HG03575 (cell line): Measurements from ENCODE around the gene ODAD3.
"Not testable (repeated sequence)": the region's sequence is repeated elsewhere in the genome, so short reads cannot be mapped to it uniquely, and the experiment has no call there.

Experiments used
- ATAC-seq: cut with Tn5 transposase; IDR thresholded peaks from one replicate; pipeline ENCODE4 v1.9.1; 2021; ENCODE audit not compliant: unreplicated experiment, insufficient number of reproducible peaks, low FRiP score; ENCODE audit errors: extremely low read depth

ODAD3 gene

DNA sequence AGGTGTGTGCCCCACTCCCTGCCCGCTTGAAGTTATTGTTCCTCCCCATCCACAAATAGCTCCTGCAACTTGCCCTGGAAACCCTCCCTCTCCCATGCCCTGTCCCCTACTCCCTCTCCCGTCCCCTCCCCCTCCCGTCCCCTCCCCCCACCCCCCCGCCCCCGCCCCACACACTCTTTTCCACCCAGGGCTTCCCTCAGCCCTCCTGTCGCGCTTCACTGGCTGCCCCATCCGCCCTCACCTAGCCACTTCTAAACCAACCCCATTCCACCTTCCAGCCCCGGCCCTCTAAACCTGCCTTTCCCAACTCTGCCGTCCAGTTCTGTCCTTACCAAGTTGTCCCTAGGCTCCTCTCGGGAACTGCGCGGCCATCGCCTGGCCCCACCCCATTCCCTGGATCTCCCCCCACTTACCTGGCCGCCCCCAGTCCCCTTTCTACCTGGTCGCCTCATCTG, 16.8 kb downstream of the ODAD3 start:
- ATAC-seq, result no peak

GRCh38 chr19:11416346-11417052, 18.4 kb downstream of the ODAD3 start:
- ATAC-seq, result no peak

DNA sequence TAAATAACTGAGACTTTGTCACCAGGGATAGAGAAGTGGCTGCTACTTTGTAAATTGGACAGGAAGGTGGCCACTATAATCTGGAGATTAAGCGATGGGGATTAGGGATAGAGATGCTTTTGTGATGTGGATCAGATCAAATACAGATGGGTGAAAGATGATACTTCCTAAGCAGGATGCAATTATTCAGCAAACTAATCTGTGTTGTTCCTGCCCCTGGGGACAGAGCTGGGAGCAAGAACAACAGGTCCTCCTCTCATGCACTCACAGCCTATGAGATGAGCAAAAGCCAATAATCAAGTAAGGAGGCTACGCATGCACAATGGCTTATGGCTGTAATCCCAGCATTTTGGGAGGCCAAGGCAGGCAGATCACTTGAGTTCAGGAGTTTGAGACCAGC, 20.4 kb downstream of the ODAD3 start:
- ATAC-seq, result no peak

GRCh38 chr19:11410682-11411081, 24.2 kb downstream of the ODAD3 start:
- no peak for ATAC-seq

DNA sequence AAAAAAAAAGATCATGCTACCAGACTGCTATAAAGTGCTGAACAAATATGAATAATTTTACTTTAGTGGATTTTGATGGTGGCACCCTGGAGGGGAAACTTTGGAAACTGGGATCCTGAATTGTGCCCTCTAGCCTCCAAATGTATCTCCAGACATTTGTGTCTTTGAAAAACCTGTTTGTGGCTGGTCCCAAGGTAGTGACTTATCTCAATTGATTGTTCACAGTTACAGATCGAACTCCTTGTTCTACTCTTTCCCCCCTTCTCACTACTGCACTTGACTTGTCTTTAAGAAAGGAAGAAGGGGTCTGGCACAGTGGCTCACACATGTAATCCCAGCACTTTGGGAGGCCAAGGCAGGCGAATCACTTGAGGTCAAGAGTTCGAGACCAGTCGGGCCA, 26.3 kb downstream of the ODAD3 start:
- no peak for ATAC-seq

DNA sequence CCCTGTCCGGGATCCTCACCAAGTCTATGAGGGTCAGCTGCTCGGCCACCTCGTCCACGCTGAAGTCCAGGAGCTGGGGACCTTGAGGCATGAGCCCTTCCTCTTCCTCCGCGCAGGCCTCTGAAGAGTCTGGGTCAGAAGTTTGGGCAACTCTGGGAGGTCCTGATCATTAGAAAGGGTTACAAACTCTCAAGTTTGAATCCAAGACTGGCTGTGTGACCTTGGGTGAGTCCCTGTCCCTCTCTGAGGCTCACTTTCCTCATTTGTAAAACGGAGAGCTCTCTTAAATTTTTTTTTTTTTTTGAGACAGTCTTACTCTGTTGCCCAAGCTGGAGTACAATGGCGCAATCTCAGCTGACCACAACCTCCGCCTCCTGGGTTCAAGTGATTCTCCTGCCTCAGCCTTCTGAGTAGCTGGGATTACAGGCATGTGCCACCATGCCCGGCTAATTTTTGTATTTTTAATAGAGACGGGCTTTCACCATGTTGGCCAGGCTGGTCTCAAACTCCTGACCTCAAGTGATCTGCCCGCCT, 28.2 kb downstream of the ODAD3 start:
- not testable (repeated sequence) for ATAC-seq

GRCh38 chr19:11405846-11406643, 28.9 kb downstream of the ODAD3 start:
- ATAC-seq, result no peak

DNA sequence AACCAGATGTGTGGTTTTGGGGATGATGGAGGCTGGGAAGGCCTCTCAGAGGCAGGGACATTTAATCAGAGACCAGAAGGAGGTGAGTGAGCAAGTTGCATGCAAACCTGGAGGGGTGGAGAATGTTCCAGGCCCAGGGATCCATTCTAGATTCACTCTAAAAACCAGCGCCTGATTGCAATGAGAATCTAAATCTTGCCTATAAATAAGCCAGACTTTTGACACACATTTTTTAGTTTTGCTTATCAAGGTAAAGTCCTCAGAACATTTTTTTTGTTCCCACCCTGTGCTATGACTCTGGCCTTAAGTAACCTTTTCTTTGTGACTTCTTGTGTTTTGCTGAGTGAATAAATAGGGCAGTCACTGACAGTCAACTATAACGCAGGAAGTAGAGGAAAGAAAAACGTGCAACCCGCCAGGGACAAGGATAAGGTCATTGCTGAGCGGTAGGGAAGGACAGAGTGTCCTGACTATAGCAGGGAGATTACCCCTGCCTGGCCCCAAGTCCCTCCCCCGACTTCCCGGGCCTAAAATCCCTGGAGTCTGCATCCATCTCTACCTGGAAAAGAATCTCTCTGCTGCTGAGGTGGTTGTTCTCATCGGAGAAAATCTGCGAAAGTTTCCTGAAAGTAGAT, 30.2 kb downstream of the ODAD3 start:
- ATAC-seq, result no peak

- ATAC-seq, result no peak
Observed at GRCh38 chr19:11401808-11402543, 32.9 kb downstream of the ODAD3 start.

GRCh38 chr19:11400798-11401197, 34.1 kb downstream of the ODAD3 start:
- no peak for ATAC-seq

GRCh38 chr19:11399667-11400066, 35.3 kb downstream of the ODAD3 start:
- no peak for ATAC-seq

GRCh38 chr19:11397089-11397610, 37.8 kb downstream of the ODAD3 start:
- no peak for ATAC-seq

- ATAC-seq, result no peak
Observed at GRCh38 chr19:11390933-11391680, 43.8 kb downstream of the ODAD3 start.

- ATAC-seq, result no peak
Observed at GRCh38 chr19:11390359-11390758, 44.6 kb downstream of the ODAD3 start.

DNA sequence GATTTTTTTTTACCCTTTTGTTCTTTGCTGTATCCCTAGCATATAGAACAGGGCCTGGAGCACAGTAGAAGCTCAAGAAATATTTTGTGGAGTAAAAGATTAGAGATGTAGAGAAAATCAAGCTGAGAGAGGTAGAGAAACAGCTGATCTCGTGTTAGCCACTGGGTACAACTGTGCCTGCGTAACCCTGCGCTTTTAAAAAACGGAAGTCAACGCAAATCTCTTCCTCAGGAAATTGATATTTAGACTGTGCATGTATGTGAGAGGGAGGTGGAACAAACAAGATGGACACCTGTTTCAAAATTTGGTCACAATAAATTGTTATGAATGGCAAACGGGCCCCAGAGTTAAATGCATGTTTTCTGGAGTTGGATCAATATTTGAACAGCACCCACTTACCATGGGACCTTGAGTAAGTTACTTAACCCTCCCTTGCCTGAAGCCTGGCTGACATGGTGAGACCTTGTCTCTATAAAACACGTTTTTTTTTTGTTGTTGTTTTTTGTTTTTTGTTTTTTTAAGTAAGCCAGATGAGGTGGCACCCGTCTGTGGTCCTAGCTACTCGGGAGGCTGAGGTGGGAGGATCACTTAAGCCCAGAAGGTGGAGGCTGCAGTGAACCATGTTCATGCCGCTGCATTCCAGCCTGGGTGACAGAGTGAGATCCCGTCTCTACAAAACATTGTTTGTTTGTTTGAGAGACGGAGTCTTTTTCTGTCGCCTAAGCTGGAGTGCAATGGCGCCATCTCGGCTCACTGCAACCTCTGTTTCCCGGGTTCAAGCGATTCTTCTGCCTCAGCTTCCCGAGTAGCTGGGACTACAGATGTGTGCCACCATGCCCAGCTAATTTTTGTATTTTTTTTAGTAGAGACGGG, 47.5 kb downstream of the ODAD3 start:
- no peak for ATAC-seq

DNA sequence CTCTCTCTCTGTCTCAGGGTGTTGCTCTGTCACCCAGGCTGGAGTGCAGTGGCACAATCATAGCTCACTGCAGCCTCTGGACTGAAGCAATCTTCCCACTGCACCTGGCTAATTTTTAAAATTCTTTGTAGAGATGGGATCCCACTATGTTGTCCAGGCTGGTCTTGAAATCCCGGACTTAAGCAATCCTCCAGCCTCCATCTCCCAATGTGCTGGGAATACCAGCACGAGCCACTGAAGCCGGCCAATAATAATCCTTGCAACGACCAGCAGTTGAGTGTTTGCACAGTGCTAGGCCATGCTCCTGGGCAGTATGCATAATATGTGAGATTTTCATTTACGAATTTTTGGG, 50.2 kb downstream of the ODAD3 start:
- ATAC-seq, result no peak

DNA sequence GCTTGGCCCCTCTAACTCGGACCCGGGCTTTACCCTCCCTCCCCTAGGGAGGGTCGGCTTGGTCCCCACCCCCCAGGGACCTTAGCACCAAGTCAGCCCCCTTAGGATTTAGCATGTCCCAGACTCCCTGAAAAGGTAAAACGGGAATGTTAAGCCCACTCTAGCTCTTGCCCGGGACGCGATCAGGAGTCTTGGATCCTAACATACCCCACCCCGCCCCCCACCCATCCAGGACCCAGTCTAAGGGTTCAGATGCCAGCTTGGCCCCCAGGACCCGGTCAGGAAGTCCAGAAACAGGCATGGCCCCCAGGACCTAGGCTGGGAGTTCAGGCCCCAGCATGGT, 51.2 kb downstream of the ODAD3 start:
- ATAC-seq, result no peak
